HG03159 (cell line): ENCODE results near the gene PIR.

ENCODE experiments used
- ATAC-seq: cut with Tn5 transposase; IDR thresholded peaks from one replicate; pipeline ENCODE4 v1.9.1; 2021; ENCODE audit warnings: mild to moderate bottlenecking, moderate library complexity; ENCODE audit not compliant: unreplicated experiment

The PIR gene

GRCh38 chrX:15492469-15492868, 664 bp downstream of the PIR start:
- ATAC-seq: no peak

GRCh38 chrX:15483891-15484290, 9.2 kb downstream of the PIR start:
- no peak for ATAC-seq

GRCh38 chrX:15475486-15475885, 17.6 kb downstream of the PIR start:
- ATAC-seq: no peak

GRCh38 chrX:15475021-15475420, 18.1 kb downstream of the PIR start:
- ATAC-seq: no peak

- no peak for ATAC-seq
These were observed 19.1 kb downstream of the PIR start for GRCh38 chrX:15474028-15474427.

GRCh38 chrX:15472531-15472930, 20.6 kb downstream of the PIR start:
- ATAC-seq: no peak

- ATAC-seq: peak; percentile 79
These were observed 22.1 kb downstream of the PIR start for GRCh38 chrX:15471028-15471427.

- no peak for ATAC-seq
These were observed 23.5 kb downstream of the PIR start for GRCh38 chrX:15469613-15470012.

- ATAC-seq: no peak
These were observed 25.1 kb downstream of the PIR start for GRCh38 chrX:15468036-15468435.

- ATAC-seq: no peak
These were observed 27.1 kb downstream of the PIR start for GRCh38 chrX:15465896-15466651.

- ATAC-seq: peak; percentile 70
These were observed 27.8 kb downstream of the PIR start for GRCh38 chrX:15465347-15465746.

- ATAC-seq: no peak
These were observed 28.4 kb downstream of the PIR start for GRCh38 chrX:15464704-15465103.

- no peak for ATAC-seq
These were observed 41.2 kb downstream of the PIR start for GRCh38 chrX:15451913-15452312.

GRCh38 chrX:15448010-15448639, 45.0 kb downstream of the PIR start:
- no peak for ATAC-seq

- ATAC-seq: no peak
These were observed 51.7 kb downstream of the PIR start for GRCh38 chrX:15441464-15441863.

- peak; percentile 90 for ATAC-seq
These were observed 54.8 kb downstream of the PIR start for GRCh38 chrX:15438332-15438731.

- ATAC-seq: no peak
These were observed 55.4 kb downstream of the PIR start for GRCh38 chrX:15437724-15438123.

GRCh38 chrX:15435836-15436619, 57.1 kb downstream of the PIR start:
- no peak for ATAC-seq

- no peak for ATAC-seq
These were observed 58.9 kb downstream of the PIR start for GRCh38 chrX:15434205-15434604.

- ATAC-seq: no peak
These were observed 62.5 kb downstream of the PIR start for GRCh38 chrX:15430584-15430983.

- no peak for ATAC-seq
These were observed 63.1 kb downstream of the PIR start for GRCh38 chrX:15430076-15430475.

- no peak for ATAC-seq
These were observed 68.1 kb downstream of the PIR start for GRCh38 chrX:15425024-15425423.
